GM18909 (cell line): ENCODE data around the gene MRPL18.

Experiments
- ATAC-seq: cut with Tn5 transposase; IDR thresholded peaks from one replicate; pipeline ENCODE4 v1.9.1; 2021; ENCODE audit warnings: mild to moderate bottlenecking; ENCODE audit not compliant: unreplicated experiment, poor library complexity

MRPL18 gene

DNA sequence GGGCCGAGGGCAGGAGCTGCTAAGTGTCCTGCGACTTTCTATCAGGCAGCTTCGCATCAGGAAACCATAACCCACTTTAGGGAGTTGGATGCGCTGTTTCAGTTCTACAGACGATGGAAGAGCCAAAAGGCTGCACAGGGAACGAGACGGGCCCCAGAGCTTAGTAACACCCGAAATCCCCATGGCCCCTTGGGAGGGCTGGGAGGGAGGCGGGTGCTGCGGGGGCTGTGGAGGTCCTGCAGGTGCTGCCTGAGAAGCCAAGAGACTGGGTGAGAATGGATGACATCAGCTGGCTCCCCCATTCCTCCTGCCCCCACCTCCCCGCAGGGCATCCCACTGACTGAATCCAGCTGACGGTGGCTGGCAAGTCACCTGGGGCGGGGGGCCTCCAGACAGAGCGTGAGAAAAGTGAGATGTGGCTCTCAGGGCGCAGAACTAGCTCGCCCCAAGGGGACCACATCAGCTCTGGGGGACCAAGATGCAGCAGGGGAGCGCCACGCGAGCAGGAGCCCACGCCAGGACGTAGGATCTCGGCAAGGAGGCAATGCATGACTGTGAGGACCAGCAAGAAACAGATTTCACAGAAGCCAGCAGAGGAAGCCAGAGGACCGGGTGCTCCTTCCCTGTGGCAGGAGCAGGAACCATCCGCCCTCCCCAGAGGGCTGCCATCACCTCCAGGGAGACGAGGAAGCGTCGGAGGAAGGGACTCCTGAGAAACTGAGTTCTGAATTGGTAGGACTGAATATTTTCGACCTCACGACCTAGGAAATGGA, 46.6 kb downstream of the MRPL18 start:
- ATAC-seq = no peak

DNA sequence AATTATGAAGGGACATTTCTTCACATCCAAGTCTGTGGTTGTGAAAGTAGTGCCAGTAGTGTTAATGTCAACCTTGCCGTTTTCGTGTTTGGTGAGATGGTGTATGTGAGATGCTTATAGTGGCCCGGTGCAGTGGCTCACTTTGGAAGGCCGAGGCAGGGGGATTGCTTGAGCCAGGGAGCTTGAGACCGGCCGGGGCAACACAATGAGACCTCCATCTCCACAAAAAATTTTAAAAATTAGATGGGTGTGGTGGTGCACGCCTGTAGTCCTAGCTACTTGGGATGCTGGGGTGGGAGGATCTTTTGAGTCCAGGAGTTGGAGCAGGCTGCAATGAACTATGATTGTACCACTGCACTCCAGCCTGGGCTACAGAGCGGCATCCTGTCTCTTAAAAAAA, 47.2 kb downstream of the MRPL18 start:
- no peak for ATAC-seq

DNA sequence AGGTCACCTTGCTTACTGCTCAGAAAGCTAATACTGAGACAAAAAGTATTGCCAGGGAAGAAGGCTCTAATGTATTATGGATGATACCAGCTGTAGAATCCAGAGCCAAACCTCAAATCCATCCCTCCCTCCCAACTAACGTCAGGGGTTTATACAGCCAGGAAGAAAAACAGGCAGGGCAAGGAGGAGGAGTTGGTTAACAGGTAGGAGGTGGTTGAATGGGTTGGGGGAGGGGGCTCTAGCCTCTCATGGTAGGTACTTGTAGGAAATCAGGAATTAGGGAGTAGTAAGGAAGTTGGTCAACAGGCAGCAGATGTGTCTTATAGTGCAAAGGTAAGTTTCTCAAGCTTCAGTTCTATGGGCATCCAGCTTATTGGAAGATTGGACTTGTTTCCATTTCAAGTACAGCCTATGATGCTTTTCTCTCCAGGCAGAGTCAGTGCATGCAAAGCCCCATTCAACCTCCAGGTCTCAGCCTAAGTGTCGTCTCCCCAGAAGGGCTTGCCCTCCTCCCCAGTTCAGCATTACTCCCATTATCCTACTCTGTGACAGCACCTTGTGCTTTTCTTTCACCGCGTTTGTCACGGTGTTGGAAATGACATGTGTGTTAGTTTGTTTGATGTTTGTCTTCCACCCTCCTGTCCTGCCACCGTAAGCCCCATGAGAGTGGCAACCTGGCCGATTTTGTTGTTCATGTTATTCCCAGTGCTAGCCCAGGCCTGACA, 47.9 kb downstream of the MRPL18 start:
- ATAC-seq = no peak

DNA sequence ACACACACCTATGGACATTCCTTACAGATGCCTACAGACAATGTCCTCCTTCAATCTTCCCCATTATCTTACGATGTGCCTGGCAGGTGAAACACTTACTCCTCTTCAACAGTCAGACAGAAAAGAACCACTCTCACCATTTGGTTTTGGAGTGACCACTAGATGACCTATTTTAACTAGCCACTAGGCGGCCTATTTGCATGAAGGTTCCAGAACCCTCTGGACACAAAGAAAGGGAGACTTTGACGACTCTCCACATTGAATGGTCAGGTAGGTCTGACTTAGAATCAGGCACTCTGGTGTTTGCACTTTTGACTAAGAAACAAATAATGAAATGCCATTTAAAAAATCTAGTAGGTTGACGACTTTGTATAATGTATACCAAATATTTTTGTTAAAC, 51.8 kb downstream of the MRPL18 start:
- no peak for ATAC-seq

DNA sequence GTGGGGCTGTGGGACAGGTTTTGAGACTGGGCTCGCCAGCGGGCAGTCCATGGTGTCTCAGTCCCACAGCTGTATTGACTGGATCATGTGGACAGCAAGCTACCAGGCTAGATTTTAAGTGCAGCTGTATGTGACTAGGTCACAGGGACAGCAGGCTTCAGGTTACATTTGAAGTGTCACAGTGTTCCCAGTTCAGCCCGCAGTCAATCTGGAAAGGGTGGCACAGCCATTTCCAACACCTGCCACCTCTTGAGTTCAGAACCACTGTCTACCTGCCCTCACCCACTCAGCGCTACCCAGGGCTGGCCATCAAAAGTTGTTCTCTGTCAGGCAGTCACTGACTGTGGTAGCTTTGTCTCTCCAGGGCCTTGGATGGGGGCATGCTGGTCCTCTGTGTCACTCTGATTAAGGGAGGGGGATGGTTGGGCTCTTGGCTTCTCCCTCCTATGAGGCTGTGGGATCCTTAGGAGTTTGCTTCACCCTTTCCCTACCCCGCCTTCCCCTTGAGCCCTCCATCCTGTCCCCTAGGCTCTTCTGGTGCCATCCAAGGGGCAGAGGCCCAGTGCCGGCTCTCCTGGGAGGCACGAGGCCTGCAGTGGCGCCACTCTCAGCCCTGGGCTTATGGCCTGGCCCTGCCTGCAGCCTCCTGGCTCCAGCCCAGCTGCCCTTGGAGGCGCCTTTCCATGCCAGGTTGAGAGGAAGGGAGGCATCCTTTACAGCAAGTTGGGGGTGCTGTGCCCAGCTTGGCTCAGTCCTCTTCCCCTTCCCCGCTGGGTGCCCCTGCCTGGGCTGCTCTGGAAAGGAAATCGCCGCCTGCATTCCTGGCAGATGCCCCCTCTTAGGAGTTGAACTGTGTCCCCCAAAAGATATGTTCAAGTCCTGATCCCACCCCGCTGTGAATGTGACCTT, 54.7 kb downstream of the MRPL18 start:
- no peak for ATAC-seq
